Measurements from ENCODE around the gene RASGRP3.
A peak's percentile ranks its signal among the peaks of the same experiment; 100 is the strongest.

GRCh38 chr2:33491441-33492084 is 15.1 kb downstream of the RASGRP3 start:
- TF ChIP-seq, protein P1, sequence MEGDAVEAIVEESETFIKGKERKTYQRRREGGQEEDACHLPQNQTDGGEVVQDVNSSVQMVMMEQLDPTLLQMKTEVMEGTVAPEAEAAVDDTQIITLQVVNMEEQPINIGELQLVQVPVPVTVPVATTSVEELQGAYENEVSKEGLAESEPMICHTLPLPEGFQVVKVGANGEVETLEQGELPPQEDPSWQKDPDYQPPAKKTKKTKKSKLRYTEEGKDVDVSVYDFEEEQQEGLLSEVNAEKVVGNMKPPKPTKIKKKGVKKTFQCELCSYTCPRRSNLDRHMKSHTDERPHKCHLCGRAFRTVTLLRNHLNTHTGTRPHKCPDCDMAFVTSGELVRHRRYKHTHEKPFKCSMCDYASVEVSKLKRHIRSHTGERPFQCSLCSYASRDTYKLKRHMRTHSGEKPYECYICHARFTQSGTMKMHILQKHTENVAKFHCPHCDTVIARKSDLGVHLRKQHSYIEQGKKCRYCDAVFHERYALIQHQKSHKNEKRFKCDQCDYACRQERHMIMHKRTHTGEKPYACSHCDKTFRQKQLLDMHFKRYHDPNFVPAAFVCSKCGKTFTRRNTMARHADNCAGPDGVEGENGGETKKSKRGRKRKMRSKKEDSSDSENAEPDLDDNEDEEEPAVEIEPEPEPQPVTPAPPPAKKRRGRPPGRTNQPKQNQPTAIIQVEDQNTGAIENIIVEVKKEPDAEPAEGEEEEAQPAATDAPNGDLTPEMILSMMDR (IDR thresholded peaks at IDR 0.05 in 8 of 11, conservative IDR thresholded peaks at IDR 0.05 in 3 of 11): no peak
- TF ChIP-seq POLR2AphosphoS5 (IDR thresholded peaks at IDR 0.05): peak in 2 of 3 donors; percentile 32 to 52
- TF ChIP-seq POLR2A (IDR thresholded peaks at IDR 0.05): no peak
